Measurements from ENCODE around the gene RAB12. TPM values are rescaled to one million over a fixed set of nuclear protein-coding genes. Genes with fewer than 3 reads are reported as not detected.

Gene RAB12
- polyA plus RNA-seq, 4 donors: 46.6 to 52.0 (median 47.8) TPM

DNA sequence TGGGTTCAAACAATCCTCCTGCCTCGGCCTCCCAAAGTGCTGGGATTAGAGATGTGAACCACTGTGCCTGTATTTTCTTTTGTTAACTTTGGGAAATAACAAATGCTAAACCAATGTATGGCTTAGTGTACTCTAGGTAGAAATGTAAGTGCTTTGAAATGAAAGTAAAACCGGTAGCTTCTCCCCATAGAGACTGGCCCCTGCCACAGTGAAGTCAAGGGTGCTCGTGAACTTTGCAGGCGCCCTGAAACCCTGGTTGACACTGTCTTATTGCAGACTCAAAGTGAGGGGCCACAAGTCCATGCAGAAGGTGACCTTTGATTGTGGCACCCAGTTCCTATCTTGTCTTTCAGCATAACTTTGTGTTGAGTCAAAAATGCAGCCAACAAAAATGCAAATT, 72.0 kb downstream of the RAB12 start:
- no peak for DNase-seq (ENCODE audit: low read depth in 4 of 4, low spot score in 3 of 4)

DNA sequence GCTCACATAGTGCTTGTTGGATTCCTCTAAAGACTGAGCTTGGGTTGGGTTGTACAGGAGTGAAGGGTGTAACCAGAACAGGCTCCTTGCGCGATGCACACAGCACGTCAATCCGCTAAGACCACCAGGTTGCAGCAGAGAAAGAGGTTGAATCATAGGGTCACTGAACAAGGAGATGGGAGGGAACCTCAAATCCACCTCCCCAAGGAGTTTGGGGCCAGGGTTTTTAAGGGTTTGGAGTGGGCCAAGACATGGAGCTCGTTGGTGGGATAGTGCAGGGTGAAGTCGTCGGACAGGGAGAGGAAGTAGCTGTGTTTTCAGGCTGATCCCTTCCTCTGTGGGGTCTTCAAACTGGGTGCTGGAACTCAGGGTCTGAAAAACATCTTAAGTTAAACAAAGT, 75.3 kb downstream of the RAB12 start:
- no peak for DNase-seq (ENCODE audit: low read depth in 4 of 4, low spot score in 3 of 4)

DNA sequence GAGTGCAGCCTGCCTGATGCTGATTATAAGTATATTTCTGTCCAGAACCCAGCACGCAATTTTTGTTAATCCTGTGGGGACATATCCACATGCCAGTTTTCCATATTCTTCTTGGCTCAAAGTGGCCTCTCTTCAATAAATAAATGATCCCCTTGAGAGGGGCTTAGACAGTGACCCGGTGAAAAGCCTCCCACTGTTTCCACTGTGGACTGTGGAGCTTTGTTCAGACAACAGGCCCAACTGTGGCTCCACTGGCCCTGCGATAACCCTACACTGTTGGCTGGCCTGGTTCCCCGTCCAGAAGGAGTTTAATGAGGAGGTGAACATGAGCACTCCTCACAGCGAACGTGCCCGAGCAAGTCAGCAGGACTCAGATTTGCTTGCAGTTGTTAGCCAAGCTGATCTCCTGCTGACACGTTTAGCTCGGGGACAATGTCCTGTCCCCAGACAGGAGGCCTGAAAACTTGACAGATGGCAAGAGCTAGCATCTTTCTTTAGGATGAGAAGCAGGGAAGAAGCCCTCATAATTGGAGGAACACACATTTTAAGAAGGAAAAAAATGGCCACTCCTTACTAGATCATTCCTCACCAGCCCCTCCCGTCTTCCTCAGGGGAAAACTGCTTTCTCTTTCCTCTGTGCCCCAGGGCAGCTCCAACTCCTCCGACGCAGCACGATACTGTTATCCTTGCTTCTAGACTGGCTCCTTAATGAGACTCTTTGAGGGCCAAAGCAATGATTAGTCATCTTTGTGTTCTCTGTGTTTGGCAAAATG, 76.1 kb downstream of the RAB12 start:
- no peak for DNase-seq (ENCODE audit: low read depth in 4 of 4, low spot score in 3 of 4)

DNA sequence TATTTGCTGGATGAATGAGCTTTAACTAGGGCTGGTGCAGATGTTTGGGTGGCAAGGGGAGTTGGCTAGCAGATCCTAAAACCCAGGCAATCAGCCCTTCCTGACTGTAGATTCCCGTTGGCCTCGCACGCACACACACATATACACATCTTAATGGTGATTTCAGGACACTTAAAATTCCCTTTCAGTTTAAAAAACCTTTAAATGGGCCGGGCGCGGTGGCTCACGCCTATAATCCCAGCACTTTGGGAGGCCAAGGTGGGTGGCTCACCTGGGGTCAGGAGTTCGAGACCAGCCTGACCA, 76.6 kb downstream of the RAB12 start:
- no peak for DNase-seq (ENCODE audit: low read depth in 4 of 4, low spot score in 3 of 4)

DNA sequence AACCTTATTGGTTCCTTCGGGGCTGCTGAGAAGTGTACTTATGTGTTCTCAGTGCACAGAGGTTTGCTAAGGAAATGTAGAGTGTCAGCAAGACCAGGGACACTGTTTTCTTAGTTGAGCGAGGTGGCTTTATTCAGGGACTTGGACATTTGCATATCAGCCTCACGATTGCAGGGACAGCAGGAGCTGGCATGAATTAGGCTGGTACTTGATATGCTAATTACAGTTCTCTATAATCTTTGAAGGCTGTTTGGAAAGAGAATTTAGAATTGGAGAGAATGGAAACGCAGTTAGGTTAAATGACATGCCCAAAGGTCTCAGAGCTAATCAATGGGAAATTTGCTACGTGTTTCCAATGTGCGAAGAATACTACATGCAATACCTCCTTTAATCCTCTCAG, 77.4 kb downstream of the RAB12 start:
- DNase-seq (ENCODE audit: low read depth in 4 of 4, low spot score in 3 of 4): no peak

DNA sequence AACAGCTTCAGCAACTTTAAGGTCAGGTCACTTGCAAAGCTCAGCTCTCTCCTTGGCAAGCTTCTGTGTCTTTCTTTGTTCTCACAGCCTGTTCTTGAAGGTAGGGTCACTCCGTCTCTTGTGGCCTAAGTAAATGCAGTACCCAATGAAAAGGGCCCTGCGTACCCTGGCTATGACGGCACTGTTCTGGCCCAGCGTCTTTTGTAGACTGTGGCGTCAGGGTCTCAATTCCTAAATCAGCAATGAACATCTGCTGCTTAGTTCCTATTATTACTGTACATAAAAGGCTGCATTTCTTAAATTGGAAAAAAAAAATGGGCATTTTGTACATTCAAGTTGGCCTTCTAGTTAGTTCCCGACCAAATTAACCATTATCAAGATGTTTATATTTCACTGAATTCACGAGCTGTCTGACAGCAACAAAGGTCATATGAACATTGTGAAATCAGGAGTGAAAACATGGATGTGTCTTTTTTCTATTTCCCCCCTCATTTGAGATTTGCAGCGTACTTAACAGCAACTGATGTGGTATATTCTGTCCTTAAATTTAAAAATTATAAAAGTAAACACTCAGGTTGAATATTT, 79.1 kb downstream of the RAB12 start:
- DNase-seq (ENCODE audit: low read depth in 4 of 4, low spot score in 3 of 4): no peak

DNA sequence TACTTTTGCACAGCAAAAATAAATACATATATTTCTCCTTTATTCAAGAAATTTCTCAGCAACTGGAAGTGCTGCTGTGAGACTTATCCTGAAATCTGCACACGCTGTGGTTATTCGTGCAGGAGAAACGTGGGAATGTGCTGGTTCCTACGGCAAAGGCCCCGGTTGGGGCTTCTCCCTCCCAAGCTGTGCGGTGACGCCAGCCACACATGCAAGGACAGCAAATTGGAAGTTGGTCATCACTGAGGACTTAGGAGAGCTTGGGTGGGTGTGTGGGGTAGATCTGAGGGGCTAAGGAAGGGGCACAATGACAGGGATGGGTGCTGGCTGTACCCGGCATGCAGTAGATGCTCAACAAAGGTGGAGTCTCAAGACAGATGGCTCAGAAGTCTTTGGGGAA, 79.6 kb downstream of the RAB12 start:
- no peak for DNase-seq (ENCODE audit: low read depth in 4 of 4, low spot score in 3 of 4)

Other genes starting within 250 kb of the RAB12 start
- gene MTCL1, start 96.1 kb downstream of the RAB12 start, polyA plus RNA-seq (ENCODE audit: insufficient read length in 4 of 4): 10 to 100 TPM; 16.1 to 35.9 (median 26.9) TPM

Data from left renal pelvis (tissue), 4 donors.